OCI-LY3 (cell line): ENCODE results near the gene AHDC1.
"Not testable (repeated sequence)": the region's sequence is repeated elsewhere in the genome, so short reads cannot be mapped to it uniquely, and the experiment has no call there.

ENCODE experiments used
- H2AFZ ChIP-seq: fragments of 200-600, 300-600 bp; shearing (Covaris generic); 2 replicates; pipeline ENCODE4 v1.6.0; 2014; ENCODE audit warnings: antibody characterized with exemption, low read depth, low read length
- H3K27ac ChIP-seq: fragments of 200-600, 300-600 bp; sonication (generic); 2 replicates; pipeline ENCODE4 v1.5.1; 2014; ENCODE audit warnings: mild to moderate bottlenecking, low read length, moderate library complexity, mixed read lengths
- H3K27me3 ChIP-seq: fragments of 200-600, 300-600 bp; sonication (generic); 2 replicates; pipeline ENCODE4 v1.6.1; 2014; ENCODE audit warnings: low read depth, low read length, mixed read lengths
- H3K36me3 ChIP-seq: fragments of 200-600, 300-600 bp; sonication (generic); replicated peaks from 2 replicates; pipeline ENCODE3; 2014; ENCODE audit warnings: low read depth, low read length, mixed read lengths
- H3K4me1 ChIP-seq: fragments of 300-600, 200-600 bp; sonication (generic); 2 replicates; pipeline ENCODE4 v1.6.1; 2014; ENCODE audit warnings: low read length, mixed read lengths
- H3K4me2 ChIP-seq: fragments of 200-600, 300-600 bp; sonication (generic); 2 replicates; pipeline ENCODE4 v1.6.1; 2014; ENCODE audit warnings: low read length, mixed read lengths
- H3K4me3 ChIP-seq: fragments of 300-600, 200-600 bp; sonication (generic); 2 replicates; pipeline ENCODE4 v1.5.1; 2014; ENCODE audit warnings: antibody characterized with exemption, mild to moderate bottlenecking, low read length, moderate library complexity
- H3K79me2 ChIP-seq: fragments of 300-600, 200-600 bp; shearing (Covaris generic); 2 replicates; pipeline ENCODE4 v1.6.1; 2014; ENCODE audit warnings: mild to moderate bottlenecking, low read length, mixed read lengths
- H3K9ac ChIP-seq: fragments of 300-600, 200-600 bp; shearing (Covaris generic); 2 replicates; pipeline ENCODE4 v1.6.0; 2014; ENCODE audit warnings: mild to moderate bottlenecking, low read length, moderate library complexity
- H3K9me3 ChIP-seq: fragments of 200-600, 300-600 bp; shearing (Covaris generic); 2 replicates; pipeline ENCODE4 v1.6.1; 2014; ENCODE audit warnings: low read length, mixed read lengths; ENCODE audit not compliant: insufficient read depth
- H4K20me1 ChIP-seq: fragments of 200-600, 300-600 bp; sonication (generic); 2 replicates; pipeline ENCODE4 v1.6.1; 2016; ENCODE audit warnings: low read length, mixed read lengths; ENCODE audit not compliant: insufficient read depth
- CTCF ChIP-seq: fragments of 200-600, 300-600 bp; sonication (generic); IDR thresholded peaks from 2 replicates; pipeline ENCODE4 v1.5.1; 2014; ENCODE audit warnings: antibody characterized with exemption, low read length, low read depth
- EZH2phosphoT487 ChIP-seq: fragments of 200-600 bp; shearing (Covaris generic); IDR thresholded peaks from 2 replicates; pipeline ENCODE4 v1.6.1; 2018; ENCODE audit warnings: antibody characterized with exemption, mixed run types, low read depth

Gene AHDC1

GRCh38 chr1:27504588-27505419 lies 99.1 kb downstream of the AHDC1 start:
- H3K4me3 ChIP-seq, result no peak overlapping the region
- H4K20me1 ChIP-seq, result no peaks in the 10 kb centered on the region
- H3K9ac ChIP-seq, result no peak overlapping the region
- H2AFZ ChIP-seq, result no peak overlapping the region
- no peaks in the 10 kb centered on the region for H3K4me1 ChIP-seq
- no peaks in the 10 kb centered on the region for H3K36me3 ChIP-seq
- no peaks in the 10 kb centered on the region for H3K27me3 ChIP-seq
- no peaks in the 10 kb centered on the region for H3K79me2 ChIP-seq
- TF ChIP-seq EZH2phosphoT487 (no peak), CTCF (no peak)
- H3K27ac ChIP-seq, result no peak overlapping the region
- H3K9me3 ChIP-seq, result no peaks in the 10 kb centered on the region
- no peak overlapping the region for H3K4me2 ChIP-seq

GRCh38 chr1:27503844-27504587 lies 99.9 kb downstream of the AHDC1 start:
- H3K4me2 ChIP-seq, result no peak overlapping the region
- no peaks in the 10 kb centered on the region for H3K27me3 ChIP-seq
- H3K79me2 ChIP-seq, result no peaks in the 10 kb centered on the region
- no peaks in the 10 kb centered on the region for H4K20me1 ChIP-seq
- H3K36me3 ChIP-seq, result no peaks in the 10 kb centered on the region
- no peaks in the 10 kb centered on the region for H3K9me3 ChIP-seq
- no peak overlapping the region for H3K4me3 ChIP-seq
- H3K4me1 ChIP-seq, result no peaks in the 10 kb centered on the region
- no peak overlapping the region for H2AFZ ChIP-seq
- H3K9ac ChIP-seq, result no peak overlapping the region
- TF ChIP-seq EZH2phosphoT487 (no peak), CTCF (no peak)
- H3K27ac ChIP-seq, result no peak overlapping the region

GRCh38 chr1:27503033-27503432 lies 100.9 kb downstream of the AHDC1 start:
- H3K4me3 ChIP-seq, result no peak overlapping the region
- H3K27me3 ChIP-seq, result no peaks in the 10 kb centered on the region
- no peaks in the 10 kb centered on the region for H3K9me3 ChIP-seq
- H3K79me2 ChIP-seq, result no peaks in the 10 kb centered on the region
- no peaks in the 10 kb centered on the region for H3K4me1 ChIP-seq
- no peak overlapping the region for H2AFZ ChIP-seq
- no peaks in the 10 kb centered on the region for H3K36me3 ChIP-seq
- H3K27ac ChIP-seq, result no peak overlapping the region
- no peak for TF ChIP-seq EZH2phosphoT487
- no peak for TF ChIP-seq CTCF
- H3K9ac ChIP-seq, result no peak overlapping the region
- no peaks in the 10 kb centered on the region for H4K20me1 ChIP-seq
- no peak overlapping the region for H3K4me2 ChIP-seq

- H3K79me2 ChIP-seq, H3K4me2 ChIP-seq, H3K4me3 ChIP-seq, H3K27ac ChIP-seq, H3K9ac ChIP-seq, H3K27me3 ChIP-seq, H3K4me1 ChIP-seq, H4K20me1 ChIP-seq, H3K9me3 ChIP-seq, H3K36me3 ChIP-seq, H2AFZ ChIP-seq: not testable (repeated sequence)
Observed at GRCh38 chr1:27501159-27501558, 102.8 kb downstream of the AHDC1 start.
